DOHH2 (cell line): ENCODE results near the gene GTF2F2.
"Not testable (repeated sequence)": the region's sequence is repeated elsewhere in the genome, so short reads cannot be mapped to it uniquely, and the experiment has no call there.

Experiments used
- H3F3A ChIP-seq: fragments of 200-600 bp; sonication (generic), shearing (Covaris generic); 2 replicates; pipeline ENCODE4 v1.6.0; 2016; ENCODE audit warnings: antibody characterized with exemption, mild to moderate bottlenecking; ENCODE audit not compliant: control insufficient read depth, insufficient read depth
- H3K27ac ChIP-seq: fragments of 200-600 bp; sonication (generic); 2 replicates; pipeline ENCODE4 v1.5.1; 2014; ENCODE audit warnings: low read depth, mild to moderate bottlenecking, low read length, moderate library complexity
- H3K27me3 ChIP-seq: fragments of 200-600 bp; sonication (generic); 2 replicates; pipeline ENCODE4 v1.6.1; 2014; ENCODE audit warnings: mild to moderate bottlenecking, low read length, mixed read lengths; ENCODE audit not compliant: control insufficient read depth
- H3K36me3 ChIP-seq: fragments of 200-600 bp; sonication (generic); 2 replicates; pipeline ENCODE4 v1.6.1; 2014; ENCODE audit warnings: mild to moderate bottlenecking, low read length, moderate library complexity, mixed read lengths; ENCODE audit not compliant: control insufficient read depth
- H3K4me1 ChIP-seq: fragments of 200-600 bp; sonication (generic); 2 replicates; pipeline ENCODE4 v1.6.1; 2014; ENCODE audit warnings: mild to moderate bottlenecking, low read length, mixed read lengths; ENCODE audit not compliant: control insufficient read depth
- H3K4me2 ChIP-seq: fragments of 200-600 bp; sonication (generic); 2 replicates; pipeline ENCODE4 v1.6.0; 2014; ENCODE audit warnings: mild to moderate bottlenecking, low read length, moderate library complexity
- H3K4me3 ChIP-seq: fragments of 200-600 bp; sonication (generic); 2 replicates; pipeline ENCODE4 v1.5.1; 2014; ENCODE audit warnings: mild to moderate bottlenecking, low read length, mixed read lengths
- H3K79me2 ChIP-seq: fragments of 200-600 bp; sonication (generic); 2 replicates; pipeline ENCODE4 v1.6.1; 2014; ENCODE audit warnings: mild to moderate bottlenecking, low read length, mixed read lengths; ENCODE audit not compliant: control insufficient read depth
- H3K9me2 ChIP-seq: fragments of 200-600 bp; sonication (generic); replicated peaks from 2 replicates; pipeline ENCODE4 v1.6.1; 2014; ENCODE audit warnings: mild to moderate bottlenecking, low read length, mixed read lengths; ENCODE audit not compliant: control insufficient read depth
- H3K9me3 ChIP-seq: fragments of 200-600 bp; sonication (generic); 2 replicates; pipeline ENCODE4 v1.6.1; 2014; ENCODE audit warnings: antibody characterized with exemption, low read length, mixed read lengths; ENCODE audit not compliant: control insufficient read depth, insufficient read depth
- H4K20me1 ChIP-seq: fragments of 200-600 bp; sonication (generic); 2 replicates; pipeline ENCODE4 v1.6.0; 2014; ENCODE audit warnings: low read depth, mild to moderate bottlenecking, antibody characterized with exemption, low read length, moderate library complexity; ENCODE audit not compliant: control insufficient read depth, insufficient read depth
- EZH2phosphoT487 ChIP-seq: fragments of 200-600 bp; sonication (generic); IDR thresholded peaks from 2 replicates; pipeline ENCODE4 v1.6.1; 2017; ENCODE audit warnings: borderline replicate concordance, mild to moderate bottlenecking, antibody characterized with exemption, low read length, moderate library complexity, mixed read lengths
- TF ChIP-seq, protein P1 (sequence below): fragments of 200-600 bp; sonication (generic); IDR thresholded peaks from one replicate; pipeline ENCODE4 v1.5.1; 2014; ENCODE audit warnings: antibody characterized with exemption, mild to moderate bottlenecking, low read depth, low read length; ENCODE audit not compliant: poor library complexity, severe bottlenecking

The GTF2F2 gene

DNA sequence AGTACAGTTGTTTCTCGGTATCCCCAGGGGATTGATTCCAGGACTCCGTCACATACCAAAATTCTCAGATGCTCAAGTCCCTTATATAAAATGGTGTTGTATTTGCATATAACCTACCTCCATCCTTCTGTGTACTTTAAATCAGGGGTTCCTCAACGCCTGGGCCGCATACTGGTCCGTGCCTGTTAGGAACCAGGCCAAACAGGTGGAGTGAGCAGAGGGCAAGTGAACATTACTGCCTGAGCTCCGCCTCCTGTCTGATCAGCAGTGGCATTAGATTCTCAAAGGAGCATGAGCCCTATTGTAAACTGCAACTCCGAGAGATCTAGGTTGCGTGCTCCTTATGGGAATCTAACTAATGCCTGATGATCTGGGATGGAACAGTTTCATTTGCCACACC, 122.8 kb downstream of the GTF2F2 start:
- Histone ChIP-seq H3K27ac (no peak overlapping the region), H3K4me3 (no peak overlapping the region), H3F3A (no peaks in the 10 kb centered on the region), H3K9me2 (no peaks in the 10 kb centered on the region), H3K36me3 (no peaks in the 10 kb centered on the region), H3K27me3 (no peaks in the 10 kb centered on the region), H3K4me1 (no peaks in the 10 kb centered on the region), H4K20me1 (0 out of 2 replicates have a peak, but pooled peaks cover 3% of the 10 kb centered on the region), H3K9me3 (no peaks in the 10 kb centered on the region), H3K4me2 (no peak overlapping the region), H3K79me2 (no peaks in the 10 kb centered on the region)
- no peak for TF ChIP-seq EZH2phosphoT487
- TF ChIP-seq, protein P1, sequence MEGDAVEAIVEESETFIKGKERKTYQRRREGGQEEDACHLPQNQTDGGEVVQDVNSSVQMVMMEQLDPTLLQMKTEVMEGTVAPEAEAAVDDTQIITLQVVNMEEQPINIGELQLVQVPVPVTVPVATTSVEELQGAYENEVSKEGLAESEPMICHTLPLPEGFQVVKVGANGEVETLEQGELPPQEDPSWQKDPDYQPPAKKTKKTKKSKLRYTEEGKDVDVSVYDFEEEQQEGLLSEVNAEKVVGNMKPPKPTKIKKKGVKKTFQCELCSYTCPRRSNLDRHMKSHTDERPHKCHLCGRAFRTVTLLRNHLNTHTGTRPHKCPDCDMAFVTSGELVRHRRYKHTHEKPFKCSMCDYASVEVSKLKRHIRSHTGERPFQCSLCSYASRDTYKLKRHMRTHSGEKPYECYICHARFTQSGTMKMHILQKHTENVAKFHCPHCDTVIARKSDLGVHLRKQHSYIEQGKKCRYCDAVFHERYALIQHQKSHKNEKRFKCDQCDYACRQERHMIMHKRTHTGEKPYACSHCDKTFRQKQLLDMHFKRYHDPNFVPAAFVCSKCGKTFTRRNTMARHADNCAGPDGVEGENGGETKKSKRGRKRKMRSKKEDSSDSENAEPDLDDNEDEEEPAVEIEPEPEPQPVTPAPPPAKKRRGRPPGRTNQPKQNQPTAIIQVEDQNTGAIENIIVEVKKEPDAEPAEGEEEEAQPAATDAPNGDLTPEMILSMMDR = no peak

DNA sequence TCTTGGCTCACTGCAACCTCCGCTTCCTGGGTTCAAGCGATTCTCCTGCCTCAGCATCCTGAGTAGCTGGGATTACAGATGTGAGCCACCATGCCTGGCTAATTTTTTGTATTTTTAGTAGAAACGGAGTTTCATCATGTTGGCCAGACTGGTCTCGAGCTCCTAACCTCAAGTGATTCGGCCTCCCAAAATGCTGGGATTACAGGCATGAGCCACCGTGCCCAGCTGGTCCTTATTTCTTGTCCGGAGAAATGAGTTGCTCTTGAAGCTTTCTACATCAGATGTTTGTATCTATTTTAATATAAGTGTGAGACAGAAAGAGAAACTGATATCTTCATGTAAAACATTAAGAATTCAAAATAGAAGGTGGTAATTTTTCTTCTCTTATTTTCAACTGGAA, 124.4 kb downstream of the GTF2F2 start:
- H3K9me2 ChIP-seq, H3F3A ChIP-seq, H3K79me2 ChIP-seq, H3K9me3 ChIP-seq, H3K36me3 ChIP-seq, H3K27me3 ChIP-seq, H3K4me1 ChIP-seq, H3K4me3 ChIP-seq, H3K4me2 ChIP-seq, H3K27ac ChIP-seq, H4K20me1 ChIP-seq: not testable (repeated sequence)

- Histone ChIP-seq H4K20me1 (no peaks in the 10 kb centered on the region), H3K9me2 (no peaks in the 10 kb centered on the region), H3K27me3 (no peaks in the 10 kb centered on the region), H3K4me3 (no peak overlapping the region), H3K4me1 (no peaks in the 10 kb centered on the region), H3K9me3 (no peaks in the 10 kb centered on the region), H3F3A (no peaks in the 10 kb centered on the region), H3K36me3 (peaks cover 4% of the 10 kb centered on the region), H3K27ac (no peak overlapping the region), H3K4me2 (no peak overlapping the region), H3K79me2 (no peaks in the 10 kb centered on the region)
- TF ChIP-seq, protein P1 = no peak
- no peak for TF ChIP-seq EZH2phosphoT487
Measured at GRCh38 chr13:45249662-45250061, 129.4 kb downstream of the GTF2F2 start.

- no peaks in the 10 kb centered on the region for H3K4me1 ChIP-seq
- H3K9me3 ChIP-seq = no peaks in the 10 kb centered on the region
Measured at GRCh38 chr13:45254396-45254795, 134.1 kb downstream of the GTF2F2 start.

More at GRCh38 chr13:45254396-45254795, 134.1 kb downstream of the GTF2F2 start:
- Histone ChIP-seq H3K4me3 (no peak overlapping the region), H3K79me2 (no peaks in the 10 kb centered on the region), H3K27me3 (no peaks in the 10 kb centered on the region), H3F3A (no peaks in the 10 kb centered on the region), H3K9me2 (no peaks in the 10 kb centered on the region), H4K20me1 (no peaks in the 10 kb centered on the region), H3K4me2 (no peak overlapping the region), H3K27ac (no peak overlapping the region), H3K36me3 (peaks cover 4% of the 10 kb centered on the region)
- no peak for TF ChIP-seq EZH2phosphoT487
- TF ChIP-seq, protein P1 = no peak
